DOHH2 (cell line): ENCODE measurements around the gene SEC23B.

Source experiments
- CTCF ChIP-seq: fragments of 200-600 bp; sonication (generic); IDR thresholded peaks from one replicate; pipeline ENCODE4 v1.5.1; 2014; ENCODE audit warnings: antibody characterized with exemption, mild to moderate bottlenecking, low read depth, low read length; ENCODE audit not compliant: poor library complexity, severe bottlenecking
- EZH2phosphoT487 ChIP-seq: fragments of 200-600 bp; sonication (generic); IDR thresholded peaks from 2 replicates; pipeline ENCODE4 v1.6.1; 2017; ENCODE audit warnings: borderline replicate concordance, mild to moderate bottlenecking, antibody characterized with exemption, low read length, moderate library complexity, mixed read lengths

GRCh38 chr20:18578581-18578980, 70.8 kb downstream of the SEC23B start:
- no peak for TF ChIP-seq CTCF
- TF ChIP-seq EZH2phosphoT487, result no peak
